CD4-positive, alpha-beta T cell treated with Interleukin-10 for 1 hour (primary cell): Measurements from ENCODE around the gene OR6C68.
"Not testable (repeated sequence)": the region's sequence is repeated elsewhere in the genome, so short reads cannot be mapped to it uniquely, and the experiment has no call there.

Experiments
- DNase-seq: peaks from one replicate; pipeline ENCODE4 v3.0.0-alpha.2; 2020

Gene OR6C68

DNA sequence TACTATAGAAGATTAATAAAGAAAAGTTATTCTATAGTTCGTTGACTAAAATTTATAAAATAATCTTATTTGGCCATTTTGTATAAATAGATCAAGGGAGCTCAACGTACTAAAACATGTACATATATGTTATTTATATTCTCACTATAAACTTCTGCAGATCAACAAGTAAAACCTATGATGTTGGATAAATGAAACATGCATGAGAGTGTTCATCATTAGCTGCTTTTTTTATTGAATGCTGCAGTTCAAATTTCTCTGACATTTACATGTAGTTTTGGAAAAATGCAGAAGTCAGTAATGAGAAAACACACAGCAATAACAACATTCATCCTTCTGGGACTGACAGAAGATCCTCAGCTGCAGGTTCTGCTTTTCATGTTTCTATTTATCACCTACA, at the start of gene OR6C68:
Gene OR6C68 (plus strand): TSS at position 301 of the 400 bp plus-strand sequence. CDS start 0 bp downstream, at position 301.
- no peak for DNase-seq

DNA sequence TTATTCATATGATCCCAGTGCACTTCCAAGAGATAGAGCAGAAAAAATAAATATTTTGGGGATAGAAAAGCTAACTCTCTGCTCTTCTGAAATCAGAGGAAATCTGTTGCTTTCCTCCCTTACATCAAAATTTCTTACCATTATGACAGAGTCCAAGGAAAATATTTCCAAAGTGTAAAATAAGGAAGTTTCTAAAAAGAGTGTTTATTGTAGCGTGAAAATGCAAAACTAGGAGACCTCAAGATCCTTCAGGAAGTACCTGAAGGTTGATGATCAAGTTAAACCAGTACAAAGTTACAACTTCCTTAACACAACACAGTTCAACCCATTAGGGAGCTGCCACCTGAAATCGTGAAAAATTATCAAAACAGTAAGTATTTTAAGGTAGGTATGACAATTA, 48.4 kb upstream of the OR6C68 start, which contains the start of gene OR6C2:
Gene OR6C2 (plus strand): TSS at position 301 of the 400 bp plus-strand sequence. CDS start 8,138 bp downstream, outside the sequence.
- DNase-seq = no peak

DNA sequence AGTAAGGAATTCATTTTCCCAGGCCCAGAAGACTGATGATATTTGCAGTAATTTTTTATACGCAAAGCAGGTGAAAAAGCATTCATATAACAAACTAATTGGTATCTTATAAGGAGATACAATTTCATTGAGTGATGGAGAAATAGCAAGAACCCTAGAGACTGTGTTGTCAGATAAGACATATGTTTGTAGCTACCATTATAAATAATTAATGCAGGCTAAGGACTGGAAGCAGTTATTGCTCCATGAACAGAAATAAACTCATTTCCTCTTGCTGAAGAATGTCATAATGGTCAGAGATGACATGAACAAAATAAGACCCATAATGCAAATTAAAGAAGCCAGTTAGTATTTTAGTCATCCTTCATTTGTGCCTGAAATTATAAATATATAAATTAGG, 46.8 kb upstream of the OR6C68 start:
- DNase-seq = no peak

DNA sequence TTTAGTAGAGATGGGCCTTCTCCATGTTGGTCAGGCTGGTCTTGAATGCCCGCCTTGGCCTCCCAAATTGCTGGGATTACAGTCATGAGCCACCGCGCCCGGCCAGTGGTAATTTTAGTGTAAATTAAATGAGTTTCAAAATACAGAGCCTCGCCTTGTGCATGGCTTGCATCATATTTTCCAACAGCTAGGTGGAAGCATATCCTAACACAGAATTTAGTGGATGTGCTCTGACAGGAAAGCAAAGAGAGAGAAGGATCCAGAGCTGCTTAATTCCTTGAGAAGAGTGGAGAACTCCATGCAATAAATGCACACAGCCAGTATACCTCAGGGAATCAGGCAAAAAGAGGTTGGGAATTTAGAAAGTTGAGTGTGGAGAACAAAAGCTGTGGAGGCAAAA, 45.9 kb upstream of the OR6C68 start:
- no peak for DNase-seq

DNA sequence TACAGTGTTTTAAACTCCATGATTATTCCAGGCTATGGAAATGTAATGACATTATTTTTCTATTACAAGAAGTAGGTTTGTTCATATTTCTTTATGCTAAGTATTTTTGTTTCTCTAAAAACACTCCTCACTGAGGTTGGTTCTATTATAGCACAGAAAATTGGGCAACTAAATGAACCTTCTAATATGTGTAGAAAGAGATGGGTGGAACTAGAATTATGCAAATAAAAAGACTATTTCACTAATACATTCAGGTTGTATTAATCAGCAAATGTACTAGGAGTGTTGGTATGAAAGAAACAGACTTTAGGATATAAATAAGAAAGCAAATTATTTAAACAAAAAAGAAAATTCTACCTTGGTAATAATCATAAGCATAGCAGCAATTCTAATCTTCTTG, 43.4 kb upstream of the OR6C68 start:
- DNase-seq = no peak

DNA sequence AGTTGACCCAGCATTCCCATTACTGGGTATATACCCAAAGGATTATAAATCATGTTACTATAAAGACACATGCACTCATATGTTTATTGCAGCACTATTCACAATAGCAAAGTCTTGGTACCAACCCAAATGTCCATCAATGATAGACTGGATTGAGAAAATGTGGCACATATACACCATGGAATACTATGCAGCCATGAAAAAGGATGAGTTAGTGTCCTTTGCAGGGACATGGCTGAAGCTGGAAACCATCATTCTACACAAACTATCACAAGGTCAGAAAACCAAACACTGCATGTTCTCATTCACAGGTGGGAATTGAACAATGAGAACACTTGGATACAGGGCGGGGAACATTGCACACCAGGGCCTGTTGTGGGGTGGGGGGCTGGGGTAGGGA, 27.3 kb upstream of the OR6C68 start:
- not testable (repeated sequence) for DNase-seq

DNA sequence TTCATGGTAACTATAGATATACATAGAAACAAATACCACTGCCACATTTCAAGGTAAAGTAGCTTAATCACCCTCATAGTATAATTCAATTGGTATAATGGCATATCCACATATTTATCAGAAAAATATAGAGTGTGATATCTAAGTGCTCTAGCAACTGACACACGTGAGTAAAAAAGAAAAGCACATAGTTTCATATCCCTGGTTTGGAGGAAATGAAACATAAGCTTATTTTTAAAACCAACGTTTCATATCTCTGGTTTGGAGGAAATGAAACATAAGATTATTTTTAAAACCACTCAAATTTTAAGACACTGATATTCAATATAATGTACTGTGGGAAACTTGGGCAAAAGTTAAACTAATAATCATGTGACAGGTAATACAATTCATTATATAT, 24.3 kb upstream of the OR6C68 start:
- no peak for DNase-seq

DNA sequence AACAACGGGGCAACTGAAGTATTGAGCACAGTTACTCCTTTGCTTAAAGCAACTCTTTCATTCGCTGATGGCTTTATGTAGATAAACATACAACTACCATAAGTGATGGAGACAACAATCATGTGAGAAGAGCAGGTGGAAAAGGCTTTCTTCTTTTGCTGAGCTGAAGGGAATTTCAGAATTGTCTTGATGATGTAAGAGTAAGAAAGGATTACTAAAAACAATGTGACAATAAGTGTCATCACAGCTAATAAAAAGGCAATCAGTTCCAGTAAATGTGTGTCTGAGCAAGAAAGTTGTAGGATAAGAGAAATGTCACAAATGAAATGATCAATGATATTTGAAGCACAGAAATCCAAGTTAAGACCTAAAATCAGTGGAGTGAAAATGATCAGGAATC, 22.9 kb upstream of the OR6C68 start:
- DNase-seq = no peak

DNA sequence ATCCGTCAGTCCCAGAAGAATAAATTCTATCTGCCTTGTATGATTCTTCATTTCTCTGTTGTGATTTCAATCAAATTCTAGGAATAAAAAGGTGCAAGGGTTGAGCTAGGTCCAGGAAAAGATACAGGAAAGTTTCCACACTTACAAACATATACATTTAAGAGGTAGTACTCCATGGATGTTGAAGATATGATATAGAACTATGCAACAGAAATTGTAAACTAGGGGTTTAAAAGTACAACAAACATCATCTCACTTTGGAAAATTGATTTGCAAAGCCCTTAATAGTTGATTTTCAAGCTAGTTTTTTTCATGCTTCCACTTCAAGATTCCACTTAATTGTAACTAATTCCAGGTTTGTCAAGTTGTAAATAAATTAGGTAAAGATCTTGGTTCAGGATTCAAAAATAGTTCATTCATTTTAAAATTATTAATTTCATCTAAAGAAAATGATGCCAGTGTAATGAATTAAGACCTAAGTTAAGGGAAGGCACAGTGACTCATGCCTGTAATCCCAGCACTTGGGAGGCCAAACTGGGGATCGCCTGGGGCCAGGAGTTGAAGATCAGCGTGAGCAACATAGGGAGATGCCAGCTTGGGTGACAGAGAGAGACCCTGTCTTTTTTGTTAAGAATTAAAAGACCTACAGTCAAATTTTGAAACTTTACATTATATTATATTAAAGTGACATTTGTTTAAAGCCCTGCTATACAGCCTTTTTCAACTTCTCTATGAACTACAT, 21.9 kb upstream of the OR6C68 start, which contains the start of gene OR6C70:
Gene OR6C70 (minus strand): TSS at position 51 of the 742 bp plus-strand sequence. CDS start 0 bp downstream, at position 51.
- DNase-seq = no peak

DNA sequence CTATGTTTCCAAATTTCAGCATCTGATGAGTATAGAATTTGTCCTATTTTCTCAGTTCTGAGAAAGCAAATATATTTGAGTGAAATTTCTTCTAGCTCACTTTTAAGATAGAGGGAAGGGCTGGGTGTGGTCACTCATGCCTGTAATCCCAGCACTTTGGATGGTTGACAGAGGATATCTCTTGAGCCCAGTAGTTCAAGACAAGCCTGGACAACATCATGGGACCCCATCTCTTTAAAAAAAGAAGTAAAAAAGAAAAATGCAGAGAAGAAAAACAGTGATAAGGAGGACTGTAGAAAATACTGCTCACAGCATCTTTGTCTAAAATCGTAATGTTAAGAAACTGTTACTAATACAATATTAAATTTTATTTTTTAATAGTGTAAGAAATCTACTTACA, 19.9 kb upstream of the OR6C68 start:
- DNase-seq = no peak

DNA sequence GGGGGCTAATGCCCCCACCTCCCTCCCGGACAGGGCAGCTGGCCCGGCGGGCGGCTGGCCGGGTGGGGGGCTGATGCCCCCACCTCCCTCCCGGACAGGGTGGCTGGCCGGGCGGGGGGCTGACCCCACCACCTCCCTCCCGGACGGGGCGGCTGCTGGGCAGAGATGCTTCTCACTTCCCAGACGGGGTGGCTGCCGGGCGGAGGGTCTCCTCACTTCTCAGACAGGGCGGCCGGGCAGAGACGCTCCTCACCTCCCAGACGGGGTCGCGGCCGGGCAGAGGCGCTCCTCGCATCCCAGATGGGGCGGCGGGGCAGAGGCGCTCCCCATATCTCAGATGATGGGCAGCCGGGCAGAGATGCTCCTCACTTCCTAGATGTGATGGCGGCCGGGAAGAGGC, 13.0 kb upstream of the OR6C68 start:
- DNase-seq = not testable (repeated sequence)

DNA sequence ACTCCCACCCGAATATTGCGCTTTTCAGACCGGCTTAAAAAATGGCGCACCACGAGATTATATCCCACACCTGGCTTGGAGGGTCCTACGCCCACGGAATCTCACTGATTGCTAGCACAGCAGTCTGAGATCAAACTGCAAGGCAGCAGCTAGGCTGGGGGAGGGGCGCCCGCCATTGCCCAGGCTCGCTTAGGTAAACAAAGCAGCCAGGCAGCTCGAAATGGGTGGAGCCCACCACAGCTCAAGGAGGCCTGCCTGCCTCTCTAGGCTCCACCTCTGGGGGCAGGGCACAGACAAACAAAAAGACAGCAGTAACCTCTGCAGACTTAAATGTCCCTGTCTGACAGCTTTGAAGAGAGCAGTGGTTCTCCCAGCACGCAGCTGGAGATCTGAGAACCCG, 7.9 kb upstream of the OR6C68 start:
- not testable (repeated sequence) for DNase-seq

DNA sequence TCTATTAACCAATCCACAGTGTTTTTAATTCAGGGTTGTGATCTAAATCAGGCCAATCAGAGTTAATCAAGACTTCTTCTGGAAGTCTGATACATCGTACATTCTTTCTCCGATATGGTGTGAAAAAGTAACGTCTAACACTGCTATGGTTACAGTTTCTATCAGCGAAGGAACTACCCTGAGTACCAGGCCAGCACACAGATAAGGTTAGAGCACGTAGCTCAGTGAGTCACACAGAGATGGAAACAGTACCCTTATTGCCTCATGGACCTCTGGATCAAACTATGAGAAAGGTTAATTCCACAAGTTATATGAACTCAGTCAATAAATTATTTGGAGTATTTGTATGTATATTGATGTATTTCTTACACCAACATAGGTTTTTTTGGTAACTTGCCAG, 3.3 kb downstream of the OR6C68 start:
- DNase-seq = no peak

DNA sequence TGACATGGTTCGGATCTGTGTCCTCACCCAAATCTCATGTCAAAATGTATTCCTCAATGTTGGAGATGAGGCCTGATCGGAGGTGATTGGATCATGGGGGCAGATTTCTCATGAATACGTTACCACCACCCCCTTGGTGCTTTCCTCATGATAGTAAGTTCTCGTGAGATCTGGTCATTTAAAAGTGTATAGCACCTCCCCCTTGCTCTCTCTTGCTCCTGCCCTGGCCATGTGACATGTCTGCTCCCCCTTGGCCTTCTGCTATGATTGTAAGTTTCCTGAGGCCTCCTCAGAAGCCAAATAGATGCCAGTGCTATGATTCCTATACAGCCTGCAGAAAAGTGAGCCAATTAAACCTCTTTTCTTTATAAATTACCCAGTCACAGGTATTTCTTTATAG, 7.1 kb downstream of the OR6C68 start:
- DNase-seq = no peak

DNA sequence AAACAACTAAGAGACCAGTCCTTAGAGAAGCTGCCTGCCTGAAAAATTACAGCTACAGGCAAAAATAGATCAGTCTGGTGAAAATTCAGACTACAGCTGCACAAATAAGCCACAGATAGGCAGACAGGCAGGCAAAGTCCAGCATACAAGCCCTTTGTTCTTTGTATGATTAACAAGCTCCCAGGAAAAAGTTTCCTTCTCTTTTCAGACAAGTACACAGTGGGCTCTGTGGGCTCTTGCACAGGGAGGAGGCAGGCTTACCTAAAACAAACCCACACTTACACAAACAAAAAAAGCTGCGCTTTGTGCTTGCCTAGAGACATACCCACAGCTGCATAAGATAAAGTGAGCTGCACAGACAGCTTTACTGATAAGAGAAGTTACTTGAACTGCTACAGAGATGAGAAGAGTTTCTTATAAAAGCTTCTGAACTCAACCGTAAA, 7.7 kb downstream of the OR6C68 start:
- no peak for DNase-seq

DNA sequence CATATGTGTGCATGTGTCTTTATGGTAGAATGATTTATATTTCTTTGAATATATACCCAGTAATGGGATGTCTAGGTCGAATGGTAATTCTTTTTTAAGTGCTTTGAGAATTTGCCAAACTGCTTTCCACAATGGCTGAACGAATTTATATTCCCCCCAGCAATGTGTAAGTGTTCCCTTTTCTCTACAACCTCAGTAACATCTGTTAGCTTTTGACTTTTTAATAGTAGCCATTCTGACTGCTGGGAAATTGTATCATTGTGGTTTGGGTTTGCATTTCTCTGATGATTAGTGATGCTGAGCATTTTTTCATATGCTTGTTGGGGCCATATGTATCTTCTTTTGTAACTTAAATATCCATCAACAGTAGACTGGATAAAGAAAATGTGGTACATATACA, 9.4 kb downstream of the OR6C68 start:
- no peak for DNase-seq

DNA sequence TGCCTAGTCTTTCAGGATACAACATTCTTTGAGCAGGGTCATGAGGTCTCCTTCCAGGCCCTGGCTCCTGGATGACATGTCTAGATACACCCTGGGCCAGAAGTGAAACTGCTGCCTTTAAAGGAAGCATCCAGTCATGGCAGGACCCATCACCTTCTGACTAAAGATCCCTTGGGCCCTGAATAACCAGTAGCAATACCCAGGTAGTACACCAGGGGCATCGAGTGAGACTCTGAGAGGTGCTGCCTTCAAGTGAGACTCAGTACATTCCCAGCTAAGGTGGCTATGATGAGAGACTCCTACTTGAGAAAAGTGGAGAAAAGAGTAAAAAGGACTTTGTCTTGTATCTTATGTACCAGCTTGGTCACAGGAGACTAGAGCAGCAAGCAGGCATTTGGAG, 23.5 kb downstream of the OR6C68 start:
- no peak for DNase-seq

DNA sequence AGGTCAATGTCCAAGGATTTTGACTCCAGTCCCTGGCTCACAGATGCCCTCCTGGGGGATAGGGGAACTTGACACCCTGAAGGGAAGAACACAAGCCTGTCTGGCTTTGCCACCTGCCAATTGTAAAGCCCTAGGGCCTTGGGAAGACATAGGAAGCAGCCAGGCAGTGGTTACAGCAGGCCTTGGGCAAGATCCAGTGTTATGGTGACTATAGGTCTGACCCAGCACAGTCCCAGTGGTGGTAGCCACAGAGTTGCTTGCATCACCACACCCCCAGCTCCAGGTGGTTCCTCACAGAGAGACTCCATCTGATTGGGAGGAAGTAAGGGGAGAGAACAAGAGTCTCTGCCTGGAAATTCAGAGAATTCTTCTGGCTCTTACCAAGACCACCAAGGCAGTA, 24.2 kb downstream of the OR6C68 start:
- no peak for DNase-seq
